Common myeloid progenitor, CD34-positive (primary cell): ENCODE results near the gene ADAT3.
A peak's percentile ranks its signal among the peaks of the same experiment; 100 is the strongest.
"Not testable (repeated sequence)": the region's sequence is repeated elsewhere in the genome, so short reads cannot be mapped to it uniquely, and the experiment has no call there.

Source experiments
- CTCF ChIA-PET: fragments of 350-600 bp; sonication (Branson Sonifier 250); formaldehyde crosslinking; loops from one replicate; lab custom pipeline; 2021; ENCODE audit warnings: antibody characterized with exemption; lab: Charles Lee
- POLR2A ChIA-PET: fragments of 350-600 bp; sonication (Branson Sonifier 250); formaldehyde crosslinking; loops from one replicate; lab custom pipeline; 2021; ENCODE audit warnings: antibody characterized with exemption; lab: Charles Lee
- DNase-seq, 3 donors: peaks; one replicate each; pipeline versions ENCODE4 v3.0.0 to v3.0.0-alpha.2; 2013
- H3K27ac ChIP-seq, 2 experiments: 1 replicate in 1 of 2; 2 replicates in 1 of 2; pipeline ENCODE4 v1.7.0; 2013; ENCODE audit warnings: inconsistent platforms in 2 of 2, low read length in 2 of 2, mild to moderate bottlenecking in 2 of 2, low read depth in 1 of 2, moderate library complexity in 1 of 2; ENCODE audit not compliant: severe bottlenecking in 2 of 2, insufficient read depth in 1 of 2, poor library complexity in 1 of 2
- H3K27me3 ChIP-seq, 5 experiments: replicated peaks in 2 of 5; 1 replicate in 3 of 5; 2 replicates in 2 of 5; pipeline versions ENCODE4 v1.6.1 to v1.7.0; 2013; ENCODE audit warnings: low read length in 4 of 5, mild to moderate bottlenecking in 2 of 5, moderate library complexity in 2 of 5, inconsistent platforms in 1 of 5; ENCODE audit not compliant: insufficient read depth in 5 of 5, control insufficient read depth in 4 of 5
- H3K36me3 ChIP-seq, 4 experiments: 1 replicate in 2 of 4; 2 replicates in 2 of 4; pipeline versions ENCODE4 v1.6.1 to v1.7.0; 2013; ENCODE audit warnings: low read length in 3 of 4, control low read depth in 1 of 4, mild to moderate bottlenecking in 1 of 4; ENCODE audit not compliant: control insufficient read depth in 4 of 4, insufficient read depth in 4 of 4
- H3K4me1 ChIP-seq, 4 experiments: 1 replicate in 3 of 4; 2 replicates in 1 of 4; pipeline versions ENCODE4 v1.6.1 to v1.7.1; 2013; ENCODE audit warnings: low read length in 3 of 4, mild to moderate bottlenecking in 3 of 4, control low read depth in 1 of 4, inconsistent platforms in 1 of 4, moderate library complexity in 1 of 4; ENCODE audit not compliant: control insufficient read depth in 4 of 4, insufficient read depth in 4 of 4; ENCODE audit errors: control extremely low read depth in 1 of 4
- H3K4me3 ChIP-seq, 7 experiments: 1 replicate in 4 of 7; 2 replicates in 3 of 7; pipeline versions ENCODE4 v1.5.1 to v1.7.0; 2013; ENCODE audit warnings: mild to moderate bottlenecking in 7 of 7, low read length in 6 of 7, moderate library complexity in 6 of 7, inconsistent platforms in 2 of 7, low read depth in 2 of 7, control low read depth in 1 of 7; ENCODE audit not compliant: insufficient read depth in 4 of 7, control insufficient read depth in 1 of 7; ENCODE audit errors: extremely low read depth in 1 of 7
- H3K9me3 ChIP-seq, 5 experiments: 1 replicate in 4 of 5; 2 replicates in 1 of 5; pipeline versions ENCODE4 v1.6.1 to v1.7.1; 2013; ENCODE audit warnings: low read length in 4 of 5, mild to moderate bottlenecking in 2 of 5, inconsistent platforms in 1 of 5, low read depth in 1 of 5, moderate library complexity in 1 of 5; ENCODE audit not compliant: control insufficient read depth in 4 of 5, insufficient read depth in 2 of 5; ENCODE audit errors: control extremely low read depth in 1 of 5
- WGBS: methylation state at CpG from one replicate; pipeline ENCODE4 v1.1.5; 2013; ENCODE audit not compliant: insufficient coverage; 5-methylcytosine and 5-hydroxymethylcytosine counted together

The ADAT3 gene

GRCh38 chr19:1882786-1883692, 22.2 kb upstream of the ADAT3 start:
- Histone ChIP-seq H3K27ac (peak overlapping the region in 1 of 2 experiments; percentile 79), H3K4me1 (peaks cover 3 to 45% (median 39%) of the 10 kb centered on the region in 4 experiments), H3K36me3 (peaks cover 0 to 12% (median 5%) of the 10 kb centered on the region in 4 experiments), H3K9me3 (no peaks in the 10 kb centered on the region), H3K4me3 (peak overlapping the region in 5 of 7 experiments; percentile 40 to 95 (median 93)), H3K27me3 (no peaks in the 10 kb centered on the region)
- POLR2A ChIA-PET, result no interaction called here
- DNase-seq, result no peak
- WGBS, result 91% methylated on average over 19 of the region's 25 CpGs
- CTCF ChIA-PET, result interaction anchor here (1.3 to 1.8 kb wide), 3 partner anchors 8 to 18 kb away, joined by 5 to 8 read pairs (median 8); no protein-coding TSS in a partner anchor

- POLR2A ChIA-PET, result no interaction called here
- DNase-seq, result no peak
- Histone ChIP-seq H3K4me1 (peaks cover 3 to 45% (median 39%) of the 10 kb centered on the region in 4 experiments), H3K4me3 (peak overlapping the region in 6 of 7 experiments; percentile 5 to 95 (median 87)), H3K36me3 (peaks cover 0 to 12% (median 5%) of the 10 kb centered on the region in 4 experiments), H3K27ac (peak overlapping the region in 1 of 2 experiments; percentile 79), H3K9me3 (no peaks in the 10 kb centered on the region), H3K27me3 (no peaks in the 10 kb centered on the region)
- CTCF ChIA-PET, result interaction anchor here (0.6 to 1.8 kb wide), 4 partner anchors 9 to 21 kb away, joined by 3 to 8 read pairs (median 6); no protein-coding TSS in a partner anchor
- WGBS, result 59% methylated on average over 7 of the region's 8 CpGs
Measured at GRCh38 chr19:1883784-1884183, 21.4 kb upstream of the ADAT3 start.

GRCh38 chr19:1884291-1884718, 20.9 kb upstream of the ADAT3 start:
- H3K27me3 ChIP-seq, result no peaks in the 10 kb centered on the region
- H3K36me3 ChIP-seq, result peaks cover 0 to 12% (median 5%) of the 10 kb centered on the region in 4 experiments
- peak overlapping the region; percentile 74 to 95 (median 84) for H3K4me3 ChIP-seq
- ChIA-PET CTCF (interaction anchor here (0.6 to 1.8 kb wide), 5 partner anchors 8 to 20 kb away, joined by 3 to 8 read pairs (median 4); no protein-coding TSS in a partner anchor), POLR2A (interaction anchor here (1.0 to 1.9 kb wide), 3 partner anchors 8 to 20 kb away, joined by 3 to 6 read pairs (median 4); no protein-coding TSS in a partner anchor)
- 11% methylated on average over 11 of the region's 11 CpGs for WGBS
- H3K27ac ChIP-seq, result peak overlapping the region in 1 of 2 experiments; percentile 79
- H3K9me3 ChIP-seq, result no peaks in the 10 kb centered on the region
- peaks cover 3 to 45% (median 39%) of the 10 kb centered on the region in 4 experiments for H3K4me1 ChIP-seq
- no peak for DNase-seq

GRCh38 chr19:1884719-1885334, 20.4 kb upstream of the ADAT3 start:
- Histone ChIP-seq H3K27ac (peak overlapping the region; percentile 25 to 79), H3K4me1 (peaks cover 3 to 45% (median 39%) of the 10 kb centered on the region in 4 experiments), H3K4me3 (peak overlapping the region; percentile 74 to 95 (median 84)), H3K27me3 (no peaks in the 10 kb centered on the region), H3K36me3 (peaks cover 0 to 12% (median 5%) of the 10 kb centered on the region in 4 experiments), H3K9me3 (no peaks in the 10 kb centered on the region)
- WGBS, result 1% methylated on average over 54 of the region's 56 CpGs
- DNase-seq, result no peak
- ChIA-PET CTCF (interaction anchor here (1.0 to 1.2 kb wide), 2 partner anchors 8 to 13 kb away, joined by 3 to 4 read pairs; no protein-coding TSS in a partner anchor), POLR2A (interaction anchor here (1.0 to 1.9 kb wide), 3 partner anchors 9 to 20 kb away, joined by 3 to 6 read pairs (median 4); no protein-coding TSS in a partner anchor)

GRCh38 chr19:1885398-1886119, 19.6 kb upstream of the ADAT3 start, which contains the start of gene ABHD17A:
TSS of gene ABHD17A (minus strand) at chr19:1885496. CDS start at chr19:1881566, 3,930 bp downstream.
- DNase-seq, result peak; percentile 93 to 96 (median 95)
- Histone ChIP-seq H3K4me3 (peak within 1 kb of the TSS; percentile 74 to 95 (median 84)), H3K27ac (peak within 1 kb of the TSS; percentile 25 to 79), H3K4me1 (peaks cover 3 to 45% (median 39%) of the 10 kb centered on the region in 4 experiments)
- not testable (repeated sequence) for H3K27me3 ChIP-seq, H3K9me3 ChIP-seq, H3K36me3 ChIP-seq
- POLR2A ChIA-PET, result interaction anchor here (1.0 to 1.9 kb wide), 3 partner anchors 9 to 21 kb away, joined by 3 to 6 read pairs (median 4); no protein-coding TSS in a partner anchor
- CTCF ChIA-PET, result interaction anchor here (1.0 to 1.2 kb wide), 4 partner anchors 9 to 32 kb away, joined by 3 to 4 read pairs (median 3); no protein-coding TSS in a partner anchor
- whole genome bisulfite sequencing, result 23% methylated on average over 39 of the region's 46 CpGs

- H3K4me1 ChIP-seq, result peaks cover 3 to 45% (median 39%) of the 10 kb centered on the region in 4 experiments
- H3K4me3 ChIP-seq, DNase-seq, H3K9me3 ChIP-seq, H3K27me3 ChIP-seq, H3K27ac ChIP-seq, H3K36me3 ChIP-seq: not testable (repeated sequence)
- POLR2A ChIA-PET, result interaction anchor here (1.9 kb wide), 1 partner anchor 10 kb away, joined by 4 read pairs; no protein-coding TSS in a partner anchor
- CTCF ChIA-PET, result interaction anchor here (1.0 kb wide), 2 partner anchors 22 to 31 kb away, joined by 3 read pairs; no protein-coding TSS in a partner anchor
- 98% methylated on average over 13 of the region's 15 CpGs for WGBS
Measured at GRCh38 chr19:1886360-1886759, 18.8 kb upstream of the ADAT3 start.
